Left lung (tissue), 10 donors: ENCODE results near the gene TRIM27. TPM values are rescaled to one million over a fixed set of nuclear protein-coding genes. Genes with fewer than 3 reads are reported as not detected.
"Not testable (repeated sequence)": the region's sequence is repeated elsewhere in the genome, so short reads cannot be mapped to it uniquely, and the experiment has no call there.

Source experiments
- ATAC-seq: fragments of 200-7000 bp; cut with Tn5 transposase; one replicate; pipeline ENCODE4 v1.9.1; 2020; ENCODE audit warnings: moderate library complexity
- DNase-seq, 4 donors: peaks; one replicate each; pipeline ENCODE4 v3.0.0-alpha.2; 2013 to 2020
- H3K27ac ChIP-seq, 2 donors: fragments of 200-600 bp; sonication (generic) in 1 of 2; one replicate each; pipeline versions ENCODE4 v1.5.0 to v1.8.0; 2020 to 2021
- H3K27me3 ChIP-seq, 2 donors: fragments of 200-600 bp; sonication (generic) in 1 of 2; one replicate each; pipeline versions ENCODE4 v1.5.0 to v1.8.0; 2020 to 2021
- H3K36me3 ChIP-seq, 2 donors: fragments of 200-600 bp; sonication (generic) in 1 of 2; one replicate each; pipeline versions ENCODE4 v1.5.0 to v1.8.0; 2020 to 2021
- H3K4me1 ChIP-seq, 2 donors: fragments of 200-600 bp; one replicate each; pipeline ENCODE4 v1.8.0; 2021
- H3K4me3 ChIP-seq, 2 donors: fragments of 200-600 bp; sonication (generic) in 1 of 2; one replicate each; pipeline versions ENCODE4 v1.5.0 to v1.8.0; 2020 to 2021; ENCODE audit warnings: mild to moderate bottlenecking in 1 of 2
- H3K9me3 ChIP-seq, 2 donors: fragments of 200-600 bp; sonication (generic) in 1 of 2; one replicate each; pipeline versions ENCODE4 v1.5.0 to v1.8.0; 2020 to 2021
- CTCF ChIP-seq, 2 donors: fragments of 200-600 bp; sonication (generic) in 1 of 2; IDR thresholded peaks; one replicate each; pipeline versions ENCODE4 v1.5.0 to v1.8.0; 2021; ENCODE audit warnings: antibody characterized with exemption in 2 of 2
- intact Hi-C, 2 donors: fragments of 100-400 bp; cut with DNase I; formaldehyde crosslinking; loops; one replicate each; pipeline versions ENCODE4 v1.11.2 to v1.14.2; 2022
- polyA plus RNA-seq, 6 donors: library from polyadenylated mRNA; unstranded; fragments of 120-200 nt; gene quantifications; one replicate each; pipeline ENCODE4 v1.2.1, GENCODE V29; 2013; ENCODE audit not compliant: insufficient read length in 6 of 6
- total RNA-seq, 2 donors: library from RNA; stranded (reverse); fragmentation: NEBNext Ultra II Directional; extraction: Animal tissue kit (Norgen Biotek cat#: 25700); gene quantifications; one replicate each; pipeline ENCODE4 v1.2.1, GENCODE V29; 2021
- donor health status: DM: no; HTN: yes; CAD: no.
- donor health status: DM: no; HTN: no; CAD: no.

TRIM27 gene
- total and polyA plus RNA-seq, 8 donors, result 42.2 to 96.9 (median 84.2) TPM

- Histone ChIP-seq H3K27ac (no peak overlapping the region), H3K4me1 (peaks cover 0 to 6% of the 10 kb centered on the region in 2 donors), H3K27me3 (peaks cover 0 to 18% of the 10 kb centered on the region in 2 donors), H3K36me3 (no peaks in the 10 kb centered on the region), H3K9me3 (no peaks in the 10 kb centered on the region), H3K4me3 (no peak overlapping the region)
- ATAC-seq, result no peak
- no peak for TF ChIP-seq CTCF (IDR thresholded peaks at IDR 0.05)
- intact Hi-C loops, result no loop called here
- no peak for DNase-seq
These were observed 52.2 kb downstream of the TRIM27 start for GRCh38 chr6:28871335-28872156.

GRCh38 chr6:28868873-28869272, 54.9 kb downstream of the TRIM27 start:
- Histone ChIP-seq H3K4me1 (peaks cover 0 to 6% of the 10 kb centered on the region in 2 donors), H3K27me3 (no peaks in the 10 kb centered on the region), H3K27ac (no peak overlapping the region), H3K4me3 (no peak overlapping the region), H3K36me3 (no peaks in the 10 kb centered on the region), H3K9me3 (peaks cover 0 to 6% of the 10 kb centered on the region in 2 donors)
- intact Hi-C loops, result no loop called here
- ATAC-seq (no peak), DNase-seq (no peak)
- TF ChIP-seq CTCF (IDR thresholded peaks at IDR 0.05), result no peak

GRCh38 chr6:28867086-28867409, 56.7 kb downstream of the TRIM27 start:
- TF ChIP-seq CTCF (IDR thresholded peaks at IDR 0.05), result no peak
- H3K9me3 ChIP-seq, result peaks cover 0 to 6% of the 10 kb centered on the region in 2 donors

GRCh38 chr6:28866205-28867085, 57.3 kb downstream of the TRIM27 start:
- ATAC-seq, result peak; percentile 78
- peak overlapping the region; percentile 81 to 85 for H3K27ac ChIP-seq
- intact Hi-C loops, H3K9me3 ChIP-seq, H3K27me3 ChIP-seq, H3K36me3 ChIP-seq, H3K4me1 ChIP-seq: not testable (repeated sequence)
- DNase-seq, result peak; percentile 61 to 90 (median 73)
- H3K4me3 ChIP-seq, result peak overlapping the region; percentile 64

More at GRCh38 chr6:28867086-28867409, 56.7 kb downstream of the TRIM27 start:
- Histone ChIP-seq H3K27ac (peak overlapping the region; percentile 81 to 85), H3K4me3 (peak overlapping the region; percentile 64), H3K4me1 (peaks cover 0 to 9% of the 10 kb centered on the region in 2 donors), H3K36me3 (no peaks in the 10 kb centered on the region), H3K27me3 (no peaks in the 10 kb centered on the region)
- DNase-seq (no peak), ATAC-seq (peak; percentile 43)
- intact Hi-C loops, result no loop called here

- no peaks in the 10 kb centered on the region for H3K36me3 ChIP-seq
- H3K4me1 ChIP-seq, result peaks cover 0 to 9% of the 10 kb centered on the region in 2 donors
- no peak for DNase-seq
- intact Hi-C loops, result no loop called here
- no peak for ATAC-seq
- H3K4me3 ChIP-seq, result peak overlapping the region in 1 of 2 donors; percentile 64
- H3K27ac ChIP-seq, result no peak overlapping the region
- peaks cover 0 to 1% of the 10 kb centered on the region in 2 donors for H3K27me3 ChIP-seq
- TF ChIP-seq CTCF (IDR thresholded peaks at IDR 0.05), result no peak
- H3K9me3 ChIP-seq, result peaks cover 0 to 6% of the 10 kb centered on the region in 2 donors
These were observed 58.2 kb downstream of the TRIM27 start for GRCh38 chr6:28865401-28866204.
